ENCODE measurements around the gene OSTM1.

- TF ChIP-seq, protein P1, sequence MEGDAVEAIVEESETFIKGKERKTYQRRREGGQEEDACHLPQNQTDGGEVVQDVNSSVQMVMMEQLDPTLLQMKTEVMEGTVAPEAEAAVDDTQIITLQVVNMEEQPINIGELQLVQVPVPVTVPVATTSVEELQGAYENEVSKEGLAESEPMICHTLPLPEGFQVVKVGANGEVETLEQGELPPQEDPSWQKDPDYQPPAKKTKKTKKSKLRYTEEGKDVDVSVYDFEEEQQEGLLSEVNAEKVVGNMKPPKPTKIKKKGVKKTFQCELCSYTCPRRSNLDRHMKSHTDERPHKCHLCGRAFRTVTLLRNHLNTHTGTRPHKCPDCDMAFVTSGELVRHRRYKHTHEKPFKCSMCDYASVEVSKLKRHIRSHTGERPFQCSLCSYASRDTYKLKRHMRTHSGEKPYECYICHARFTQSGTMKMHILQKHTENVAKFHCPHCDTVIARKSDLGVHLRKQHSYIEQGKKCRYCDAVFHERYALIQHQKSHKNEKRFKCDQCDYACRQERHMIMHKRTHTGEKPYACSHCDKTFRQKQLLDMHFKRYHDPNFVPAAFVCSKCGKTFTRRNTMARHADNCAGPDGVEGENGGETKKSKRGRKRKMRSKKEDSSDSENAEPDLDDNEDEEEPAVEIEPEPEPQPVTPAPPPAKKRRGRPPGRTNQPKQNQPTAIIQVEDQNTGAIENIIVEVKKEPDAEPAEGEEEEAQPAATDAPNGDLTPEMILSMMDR (conservative IDR thresholded peaks at IDR 0.05; ENCODE audit: low read length): no peak
- no peak for TF ChIP-seq EZH2phosphoT487 (IDR thresholded peaks at IDR 0.05; ENCODE audit: borderline replicate concordance, low read depth, low read length)
Observed at GRCh38 chr6:108118359-108118724, 43.8 kb upstream of the OSTM1 start.
